GM21529 (cell line): Measurements from ENCODE around the gene PEPD.

Experiments
- ATAC-seq: cut with Tn5 transposase; IDR thresholded peaks from one replicate; pipeline ENCODE4 v1.9.1; 2021; ENCODE audit not compliant: unreplicated experiment

Gene PEPD

GRCh38 chr19:33476151-33476707, 45.4 kb downstream of the PEPD start:
- no peak for ATAC-seq

GRCh38 chr19:33473653-33474305, 47.8 kb downstream of the PEPD start:
- no peak for ATAC-seq

- no peak for ATAC-seq
Observed at GRCh38 chr19:33472691-33473652, 48.6 kb downstream of the PEPD start.

GRCh38 chr19:33472226-33472625, 49.4 kb downstream of the PEPD start:
- no peak for ATAC-seq

- ATAC-seq, result no peak
Observed at GRCh38 chr19:33471111-33471996, 50.2 kb downstream of the PEPD start.

GRCh38 chr19:33470686-33471085, 50.9 kb downstream of the PEPD start:
- no peak for ATAC-seq

- ATAC-seq, result no peak
Observed at GRCh38 chr19:33470040-33470330, 51.6 kb downstream of the PEPD start.

GRCh38 chr19:33469171-33470039, 52.2 kb downstream of the PEPD start:
- no peak for ATAC-seq

GRCh38 chr19:33468361-33469170, 53.0 kb downstream of the PEPD start:
- no peak for ATAC-seq

GRCh38 chr19:33467851-33468250, 53.7 kb downstream of the PEPD start:
- no peak for ATAC-seq

- ATAC-seq, result no peak
Observed at GRCh38 chr19:33465834-33466233, 55.8 kb downstream of the PEPD start.

GRCh38 chr19:33465371-33465770, 56.2 kb downstream of the PEPD start:
- ATAC-seq, result no peak

GRCh38 chr19:33464733-33465115, 56.9 kb downstream of the PEPD start:
- no peak for ATAC-seq

- ATAC-seq, result no peak
Observed at GRCh38 chr19:33464010-33464732, 57.4 kb downstream of the PEPD start.

GRCh38 chr19:33463199-33463598, 58.4 kb downstream of the PEPD start:
- no peak for ATAC-seq

GRCh38 chr19:33462112-33462791, 59.3 kb downstream of the PEPD start:
- no peak for ATAC-seq

GRCh38 chr19:33461256-33462111, 60.1 kb downstream of the PEPD start:
- ATAC-seq, result no peak
